ENCODE results near the gene KDM8.

- TF ChIP-seq CTCF (IDR thresholded peaks at IDR 0.05; ENCODE audit: low read length): no peak
- TF ChIP-seq EZH2 (IDR thresholded peaks at IDR 0.05; ENCODE audit: borderline replicate concordance, low read length): no peak
Measured at GRCh38 chr16:27269300-27270150, 66.2 kb downstream of the KDM8 start.

All from OCI-LY1 (cell line).